Testis (tissue), 2 donors: ENCODE data around the gene TMBIM6.

Experiments used
- POLR2A ChIP-seq: fragments of 450-650 bp; IDR thresholded peaks from one replicate; pipeline ENCODE4 v1.6.1; 2017; ENCODE audit warnings: antibody characterized with exemption, mild to moderate bottlenecking, moderate library complexity
- TF ChIP-seq, protein P1 (sequence below), 3 experiments: fragments of 450-650 bp in 2 of 3; fragments of 200-600 bp in 1 of 3; sonication (generic) in 1 of 3; IDR thresholded peaks; one replicate each; pipeline ENCODE4 v1.5.1; 2016 to 2019; ENCODE audit warnings: antibody characterized with exemption in 3 of 3, mild to moderate bottlenecking in 2 of 3, moderate library complexity in 1 of 3

DNA sequence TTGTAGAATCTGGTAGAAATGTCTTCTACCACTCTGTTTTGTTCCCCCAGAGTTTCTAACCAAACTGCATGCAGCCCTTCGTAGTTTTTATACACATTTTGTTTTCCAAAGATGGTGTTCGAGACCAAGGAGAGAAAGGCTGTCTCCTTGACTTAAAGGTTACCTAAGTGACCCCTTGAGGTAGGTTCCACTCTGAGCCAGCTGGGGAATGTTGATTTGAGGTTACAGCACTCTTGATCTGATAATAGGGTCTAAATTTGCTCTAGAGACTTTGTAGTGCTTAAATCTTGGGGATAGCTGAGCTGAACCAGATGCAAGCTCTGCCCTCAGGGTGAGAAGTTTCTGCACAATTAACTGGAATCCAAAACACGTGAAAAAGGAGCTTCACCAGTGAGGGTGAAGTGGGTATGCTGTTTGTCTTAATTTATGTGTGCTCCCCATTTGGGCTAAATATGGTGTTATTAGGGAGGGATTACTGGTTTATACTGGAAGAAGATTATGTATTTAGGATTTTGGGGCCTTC lies 3.1 kb downstream of the TMBIM6 start:
- TF ChIP-seq, protein P1, sequence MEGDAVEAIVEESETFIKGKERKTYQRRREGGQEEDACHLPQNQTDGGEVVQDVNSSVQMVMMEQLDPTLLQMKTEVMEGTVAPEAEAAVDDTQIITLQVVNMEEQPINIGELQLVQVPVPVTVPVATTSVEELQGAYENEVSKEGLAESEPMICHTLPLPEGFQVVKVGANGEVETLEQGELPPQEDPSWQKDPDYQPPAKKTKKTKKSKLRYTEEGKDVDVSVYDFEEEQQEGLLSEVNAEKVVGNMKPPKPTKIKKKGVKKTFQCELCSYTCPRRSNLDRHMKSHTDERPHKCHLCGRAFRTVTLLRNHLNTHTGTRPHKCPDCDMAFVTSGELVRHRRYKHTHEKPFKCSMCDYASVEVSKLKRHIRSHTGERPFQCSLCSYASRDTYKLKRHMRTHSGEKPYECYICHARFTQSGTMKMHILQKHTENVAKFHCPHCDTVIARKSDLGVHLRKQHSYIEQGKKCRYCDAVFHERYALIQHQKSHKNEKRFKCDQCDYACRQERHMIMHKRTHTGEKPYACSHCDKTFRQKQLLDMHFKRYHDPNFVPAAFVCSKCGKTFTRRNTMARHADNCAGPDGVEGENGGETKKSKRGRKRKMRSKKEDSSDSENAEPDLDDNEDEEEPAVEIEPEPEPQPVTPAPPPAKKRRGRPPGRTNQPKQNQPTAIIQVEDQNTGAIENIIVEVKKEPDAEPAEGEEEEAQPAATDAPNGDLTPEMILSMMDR (IDR thresholded peaks at IDR 0.05), result no peak
- TF ChIP-seq POLR2A, result no peak
